Body of pancreas (tissue), 4 donors: Measurements from ENCODE around the gene RILPL1. TPM values are rescaled to one million over a fixed set of nuclear protein-coding genes. Genes with fewer than 3 reads are reported as not detected.

Source experiments
- ATAC-seq: fragments of 150-250 bp; one replicate; pipeline ENCODE4 v1.9.1; 2016
- DNase-seq, 4 donors: peaks; one replicate each; pipeline ENCODE4 v3.0.0-alpha.2; 2019
- H3K27ac ChIP-seq, 4 donors: fragments of 200-600 bp; sonication (generic); 1 replicate in 3 of 4; 2 replicates in 1 of 4; pipeline versions ENCODE4 v1.5.1 to v1.6.1; 2016 to 2019; ENCODE audit warnings: mild to moderate bottlenecking in 1 of 4, mixed read lengths in 1 of 4, moderate library complexity in 1 of 4
- H3K27me3 ChIP-seq, 2 donors: fragments of 200-600 bp; sonication (generic); one replicate each; pipeline ENCODE4 v1.6.0; 2016; ENCODE audit warnings: mild to moderate bottlenecking in 1 of 2
- H3K36me3 ChIP-seq, 2 donors: fragments of 200-600 bp; sonication (generic); replicated peaks in 1 of 2; 2 replicates each; pipeline ENCODE4 v1.5.1; 2016; ENCODE audit warnings: low read depth in 2 of 2; ENCODE audit not compliant: insufficient read depth in 1 of 2
- H3K4me1 ChIP-seq: fragments of 200-600 bp; sonication (generic); one replicate; pipeline ENCODE4 v1.6.0; 2016
- H3K4me3 ChIP-seq, 2 donors: fragments of 200-600 bp; sonication (generic); 1 replicate in 1 of 2; 2 replicates in 1 of 2; pipeline ENCODE4 v1.5.1; 2016 to 2019
- H3K9me3 ChIP-seq, 3 donors: fragments of 200-600 bp; sonication (generic); 1 replicate in 2 of 3; 2 replicates in 1 of 3; pipeline ENCODE4 v1.5.1; 2016
- POLR2A ChIP-seq, 3 donors: fragments of 450-650 bp; IDR thresholded peaks; one replicate each; pipeline ENCODE4 v1.6.1; 2016; ENCODE audit warnings: antibody characterized with exemption in 3 of 3, mild to moderate bottlenecking in 2 of 3
- WGBS, 2 donors: methylation state at CpG; one replicate each; pipeline ENCODE4 v1.1.5; 2017; 5-methylcytosine and 5-hydroxymethylcytosine counted together
- intact Hi-C: fragments of 100-400 bp; cut with DNase I; formaldehyde crosslinking; loops from one replicate; pipeline ENCODE4 v1.15.1; 2023
- microRNA-seq, 2 donors: library from miRNA; unstranded; fragments of <30 nt; microRNA quantifications; one replicate each; pipeline ENCODE4, GENCODE V29; 2016; ENCODE audit warnings: borderline number of aligned reads in 2 of 2, borderline replicate concordance in 2 of 2
- small RNA-seq: library from RNA; depleted of rRNA; stranded (forward); fragments of <200 nt; gene quantifications from one replicate; pipeline ENCODE3, GENCODE V24; 2016
- total RNA-seq, 2 donors: library from RNA; depleted of rRNA; stranded (reverse); fragments of >200 nt; gene quantifications; one replicate each; pipeline ENCODE4 v1.1.0, GENCODE V29; 2016
- TF ChIP-seq, protein P1 (sequence below), 7 experiments: fragments of 450-650 bp in 4 of 7; fragments of 200-600 bp in 3 of 7; sonication (generic) in 3 of 7; IDR thresholded peaks; one replicate each; pipeline ENCODE4 v1.5.1; 2016 to 2019; ENCODE audit warnings: antibody characterized with exemption in 7 of 7

RILPL1 gene
- total RNA-seq, 2 donors from 2014 or later = 4.3 to 4.9 TPM

DNA sequence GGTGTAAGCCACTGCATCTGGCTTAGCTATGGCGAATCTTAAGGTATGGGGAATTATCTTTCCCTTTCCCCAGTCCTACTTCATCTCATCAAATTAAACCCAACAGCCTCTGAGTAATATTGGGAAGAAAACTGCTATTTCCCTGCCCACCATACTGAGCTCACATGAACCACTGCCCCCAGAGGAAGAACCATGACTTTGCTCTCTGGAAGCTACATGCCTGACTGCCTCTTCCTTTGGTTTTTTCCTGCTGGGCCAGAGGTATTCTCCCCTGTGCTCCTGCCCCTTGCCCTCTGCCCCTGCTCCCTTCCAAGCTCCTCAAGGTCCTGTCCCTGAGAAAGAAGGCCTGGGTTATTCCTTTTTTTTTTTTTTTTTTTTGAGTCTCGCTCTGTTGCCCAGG, 112.2 kb downstream of the RILPL1 start:
- TF ChIP-seq, protein P1, sequence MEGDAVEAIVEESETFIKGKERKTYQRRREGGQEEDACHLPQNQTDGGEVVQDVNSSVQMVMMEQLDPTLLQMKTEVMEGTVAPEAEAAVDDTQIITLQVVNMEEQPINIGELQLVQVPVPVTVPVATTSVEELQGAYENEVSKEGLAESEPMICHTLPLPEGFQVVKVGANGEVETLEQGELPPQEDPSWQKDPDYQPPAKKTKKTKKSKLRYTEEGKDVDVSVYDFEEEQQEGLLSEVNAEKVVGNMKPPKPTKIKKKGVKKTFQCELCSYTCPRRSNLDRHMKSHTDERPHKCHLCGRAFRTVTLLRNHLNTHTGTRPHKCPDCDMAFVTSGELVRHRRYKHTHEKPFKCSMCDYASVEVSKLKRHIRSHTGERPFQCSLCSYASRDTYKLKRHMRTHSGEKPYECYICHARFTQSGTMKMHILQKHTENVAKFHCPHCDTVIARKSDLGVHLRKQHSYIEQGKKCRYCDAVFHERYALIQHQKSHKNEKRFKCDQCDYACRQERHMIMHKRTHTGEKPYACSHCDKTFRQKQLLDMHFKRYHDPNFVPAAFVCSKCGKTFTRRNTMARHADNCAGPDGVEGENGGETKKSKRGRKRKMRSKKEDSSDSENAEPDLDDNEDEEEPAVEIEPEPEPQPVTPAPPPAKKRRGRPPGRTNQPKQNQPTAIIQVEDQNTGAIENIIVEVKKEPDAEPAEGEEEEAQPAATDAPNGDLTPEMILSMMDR (IDR thresholded peaks at IDR 0.05) = no peak
- no peak for TF ChIP-seq POLR2A (IDR thresholded peaks at IDR 0.05)
- H3K27ac ChIP-seq = no peak overlapping the region
- intact Hi-C loops = no loop called here
- H3K4me3 ChIP-seq = no peak overlapping the region
- no peaks in the 10 kb centered on the region for H3K9me3 ChIP-seq
- DNase-seq (no peak), ATAC-seq (no peak)
- no peaks in the 10 kb centered on the region for H3K36me3 ChIP-seq
- WGBS, 2 donors = 91 to 100% methylated on average over 2 of the region's 2 CpGs
- H3K27me3 ChIP-seq = no peaks in the 10 kb centered on the region
- H3K4me1 ChIP-seq = no peaks in the 10 kb centered on the region

Small RNA genes lying within 50 kb of the gene (microRNA-seq; reads per million reads assigned to microRNA genes)
- 0 reads per million in 2 donors for gene MIR3908

Small RNA genes lying within 50 kb of the gene (small RNA-seq; reads per million reads assigned to genes)
- not detected for gene AC145423.2
- not detected for gene MIR3908

Other genes with a start within 250 kb of the RILPL1 start
- 10 to 100 TPM; 11.4 to 11.9 TPM for gene SBNO1, start 168.9 kb downstream of the RILPL1 start, total RNA-seq
- 10 to 100 TPM; 28.0 to 33.3 TPM for gene KMT5A, start 149.6 kb downstream of the RILPL1 start, total RNA-seq
- 1 to 10 TPM; 2.6 TPM for gene RILPL2, start 97.0 kb downstream of the RILPL1 start, total RNA-seq
- gene SNRNP35, start 75.6 kb downstream of the RILPL1 start, total RNA-seq = 10 to 100 TPM; 12.9 to 16.9 TPM
- gene TMED2, start 50.8 kb upstream of the RILPL1 start, total RNA-seq = 100 to 1,000 TPM in 1 of 2 donors, 10 to 100 TPM in 1; 89.7 to 127 TPM
- 10 to 100 TPM; 16.1 to 30.3 TPM for gene DDX55, start 68.4 kb upstream of the RILPL1 start, total RNA-seq
- gene EIF2B1, start 100.0 kb upstream of the RILPL1 start, total RNA-seq = 100 to 1,000 TPM in 1 of 2 donors, 10 to 100 TPM in 1; 58.9 to 182 TPM
- gene GTF2H3, start 100.1 kb upstream of the RILPL1 start, total RNA-seq = 10 to 100 TPM in 1 of 2 donors, 1 to 10 TPM in 1; 8.6 to 16.2 TPM
- gene TCTN2, start 137.4 kb upstream of the RILPL1 start, total RNA-seq = 1 to 10 TPM; 5.3 to 9.9 TPM
- gene ATP6V0A2, start 178.6 kb upstream of the RILPL1 start, total RNA-seq = 10 to 100 TPM in 1 of 2 donors, 1 to 10 TPM in 1; 6.6 to 15.8 TPM
- gene DNAH10, start 228.6 kb upstream of the RILPL1 start, total RNA-seq = under 1 TPM in 1 of 2 donors, not detected in 1; 0.26 TPM